ENCODE results near the gene ACOT4. TPM values are rescaled to one million over a fixed set of nuclear protein-coding genes. Genes with fewer than 3 reads are reported as not detected.
A peak's percentile ranks its signal among the peaks of the same experiment; 100 is the strongest.
"Not testable (repeated sequence)": the region's sequence is repeated elsewhere in the genome, so short reads cannot be mapped to it uniquely, and the experiment has no call there.

ACOT4 gene
- polyA plus RNA-seq, 1 experiment = 0.45 TPM

GRCh38 chr14:73566431-73566830 is 25.2 kb upstream of the ACOT4 start:
- H3K4me3 ChIP-seq (ENCODE audit: low read depth, low read length); POLR2A ChIA-PET; DNase-seq (ENCODE audit: low read depth, low spot score); H3K27me3 ChIP-seq (ENCODE audit: control insufficient read depth, insufficient read depth, low read length); CTCF ChIA-PET; H3K27ac ChIP-seq (ENCODE audit: low read depth, low read length); H3K9me3 ChIP-seq (ENCODE audit: control insufficient read depth, insufficient read depth, low read length): not testable (repeated sequence)

- H3K9me3 ChIP-seq (ENCODE audit: control insufficient read depth, insufficient read depth, low read length); H3K4me3 ChIP-seq (ENCODE audit: low read depth, low read length); H3K27me3 ChIP-seq (ENCODE audit: control insufficient read depth, insufficient read depth, low read length); DNase-seq (ENCODE audit: low read depth, low spot score); POLR2A ChIA-PET; H3K27ac ChIP-seq (ENCODE audit: low read depth, low read length): not testable (repeated sequence)
- CTCF ChIA-PET = interaction anchor here (2.7 kb wide), 1 partner anchor 58 kb away, joined by 15 read pairs; no protein-coding TSS in a partner anchor
Measured at GRCh38 chr14:73566935-73567334, 24.7 kb upstream of the ACOT4 start.

- Histone ChIP-seq H3K9me3 (ENCODE audit: control insufficient read depth, insufficient read depth, low read length) (peaks cover 7% of the 10 kb centered on the region), H3K4me3 (ENCODE audit: low read depth, low read length) (no peak overlapping the region), H3K27ac (ENCODE audit: low read depth, low read length) (no peak overlapping the region), H3K27me3 (ENCODE audit: control insufficient read depth, insufficient read depth, low read length) (no peaks in the 10 kb centered on the region)
- no peak for DNase-seq (ENCODE audit: low read depth, low spot score)
- ChIA-PET CTCF (interaction anchor here (2.7 kb wide), 1 partner anchor 58 kb away, joined by 15 read pairs; no protein-coding TSS in a partner anchor), POLR2A (no interaction called here)
- no peak for TF ChIP-seq CTCF (IDR thresholded peaks at IDR 0.05; ENCODE audit: low read depth, low read length)
Measured at GRCh38 chr14:73567358-73567757, 24.3 kb upstream of the ACOT4 start.

GRCh38 chr14:73567951-73568885 is 23.5 kb upstream of the ACOT4 start:
- peaks cover 1% of the 10 kb centered on the region for H3K9me3 ChIP-seq (ENCODE audit: control insufficient read depth, insufficient read depth, low read length)
- peak overlapping the region; percentile 75 for H3K4me3 ChIP-seq (ENCODE audit: low read depth, low read length)
- ChIA-PET POLR2A (interaction anchor here (0.6 to 1.9 kb wide), 11 partner anchors 22 to 368 kb away, joined by 3 to 11 read pairs (median 3); partner anchors contain the start of genes ACOT4, ACOT6, DNAL1 and RIOX1), CTCF (interaction anchor here (1.1 to 2.7 kb wide), 2 partner anchors 59 to 65 kb away, joined by 8 to 15 read pairs; no protein-coding TSS in a partner anchor)
- peak overlapping the region; percentile 88 for H3K27ac ChIP-seq (ENCODE audit: low read depth, low read length)
- TF ChIP-seq CTCF (IDR thresholded peaks at IDR 0.05; ENCODE audit: low read depth, low read length) = no peak
- DNase-seq (ENCODE audit: low read depth, low spot score) = no peak
- no peaks in the 10 kb centered on the region for H3K27me3 ChIP-seq (ENCODE audit: control insufficient read depth, insufficient read depth, low read length)

GRCh38 chr14:73568886-73569184 is 22.8 kb upstream of the ACOT4 start:
- DNase-seq (ENCODE audit: low read depth, low spot score); H3K9me3 ChIP-seq (ENCODE audit: control insufficient read depth, insufficient read depth, low read length); H3K27me3 ChIP-seq (ENCODE audit: control insufficient read depth, insufficient read depth, low read length): not testable (repeated sequence)
- CTCF ChIA-PET = interaction anchor here (1.1 to 2.7 kb wide), 2 partner anchors 60 to 64 kb away, joined by 8 to 15 read pairs; no protein-coding TSS in a partner anchor
- Histone ChIP-seq H3K27ac (ENCODE audit: low read depth, low read length) (peak overlapping the region; percentile 88), H3K4me3 (ENCODE audit: low read depth, low read length) (peak overlapping the region; percentile 75)
- POLR2A ChIA-PET = interaction anchor here (0.6 to 1.9 kb wide), 10 partner anchors 21 to 367 kb away, joined by 3 to 11 read pairs (median 4); partner anchors contain the start of genes ACOT4, ACOT6, DNAL1 and RIOX1

GRCh38 chr14:73569185-73569958 is 22.3 kb upstream of the ACOT4 start, which contains the start of gene ACOT2:
ACOT2 (plus strand) TSS chr14:73569213; CDS start chr14:73569241, 28 bp downstream.
- ChIA-PET CTCF (interaction anchor here (0.6 to 2.7 kb wide), 4 partner anchors 23 to 64 kb away, joined by 3 to 15 read pairs (median 12); no protein-coding TSS in a partner anchor), POLR2A (interaction anchor here (0.6 to 1.9 kb wide), 14 partner anchors 9 to 708 kb away, joined by 3 to 11 read pairs (median 4); partner anchors contain the start of genes ACOT4, ACOT6, DNAL1 and RIOX1)
- peak; percentile 85 for DNase-seq (ENCODE audit: low read depth, low spot score)
- Histone ChIP-seq H3K4me3 (ENCODE audit: low read depth, low read length) (peak within 1 kb of the TSS; percentile 75), H3K27ac (ENCODE audit: low read depth, low read length) (peak within 1 kb of the TSS; percentile 88)
- peak; percentile 23; the same call in 1 of the 2 replicates for TF ChIP-seq CTCF (IDR thresholded peaks at IDR 0.05; ENCODE audit: low read depth, low read length)
- H3K9me3 ChIP-seq (ENCODE audit: control insufficient read depth, insufficient read depth, low read length); H3K27me3 ChIP-seq (ENCODE audit: control insufficient read depth, insufficient read depth, low read length): not testable (repeated sequence)

All from AG04450 (cell line).